Trophoblast cell (in vitro differentiated cells and primary cell): ENCODE measurements around the gene RBMS1.
A peak's percentile ranks its signal among the peaks of the same experiment; 100 is the strongest.

Source experiments
- DNase-seq, 2 donors: peaks; one replicate each; pipeline ENCODE4 v3.0.0-alpha.2; 2016
- H2AFZ ChIP-seq: 2 replicates; pipeline ENCODE4 v1.6.1; 2013; ENCODE audit warnings: low read length, moderate library complexity, mild to moderate bottlenecking; ENCODE audit not compliant: insufficient read depth, poor library complexity
- H2AK5ac ChIP-seq: 2 replicates; pipeline ENCODE4 v1.6.1; 2013; ENCODE audit warnings: mild to moderate bottlenecking, low read length
- H2BK120ac ChIP-seq: 2 replicates; pipeline ENCODE4 v1.6.1; 2013; ENCODE audit warnings: low read length, mild to moderate bottlenecking, moderate library complexity; ENCODE audit not compliant: insufficient read depth, poor library complexity
- H2BK12ac ChIP-seq: 2 replicates; pipeline ENCODE4 v1.6.1; 2013; ENCODE audit warnings: mild to moderate bottlenecking, low read length, moderate library complexity
- H2BK5ac ChIP-seq: 2 replicates; pipeline ENCODE4 v1.6.1; 2013; ENCODE audit warnings: low read length, low read depth, moderate library complexity, mild to moderate bottlenecking; ENCODE audit not compliant: poor library complexity
- H3K14ac ChIP-seq: 2 replicates; pipeline ENCODE4 v1.6.1; 2013; ENCODE audit warnings: mild to moderate bottlenecking, low read length
- H3K18ac ChIP-seq: 2 replicates; pipeline ENCODE4 v1.6.1; 2013; ENCODE audit warnings: mild to moderate bottlenecking, low read length
- H3K23ac ChIP-seq: 2 replicates; pipeline ENCODE4 v1.6.1; 2013; ENCODE audit warnings: low read length
- H3K27ac ChIP-seq: 2 replicates; pipeline ENCODE4 v1.5.1; 2013; ENCODE audit warnings: low read depth, mild to moderate bottlenecking, inconsistent platforms, low read length, moderate library complexity
- H3K27me3 ChIP-seq: 2 replicates; pipeline ENCODE4 v1.6.1; 2013; ENCODE audit warnings: inconsistent platforms, mild to moderate bottlenecking, low read length, moderate library complexity; ENCODE audit not compliant: insufficient read depth
- H3K36me3 ChIP-seq, 2 experiments: 1 replicate in 1 of 2; 2 replicates in 1 of 2; pipeline ENCODE4 v1.6.1; 2013; ENCODE audit warnings: low read length in 2 of 2, mild to moderate bottlenecking in 2 of 2, moderate library complexity in 1 of 2; ENCODE audit not compliant: insufficient read depth in 2 of 2, control insufficient read depth in 1 of 2
- H3K4ac ChIP-seq: 2 replicates; pipeline ENCODE4 v1.6.1; 2013; ENCODE audit warnings: low read depth, mild to moderate bottlenecking, low read length, moderate library complexity
- H3K4me1 ChIP-seq, 2 experiments: 1 replicate in 1 of 2; 2 replicates in 1 of 2; pipeline ENCODE4 v1.6.1; 2013; ENCODE audit warnings: low read length in 2 of 2, mild to moderate bottlenecking in 2 of 2, moderate library complexity in 1 of 2; ENCODE audit not compliant: insufficient read depth in 2 of 2, control insufficient read depth in 1 of 2
- H3K4me2 ChIP-seq: 2 replicates; pipeline ENCODE4 v1.6.1; 2013; ENCODE audit warnings: inconsistent platforms, mild to moderate bottlenecking, low read length, moderate library complexity
- H3K4me3 ChIP-seq: 2 replicates; pipeline ENCODE4 v1.5.1; 2013; ENCODE audit warnings: mild to moderate bottlenecking, low read depth, low read length, inconsistent platforms
- H3K79me1 ChIP-seq: one replicate; pipeline ENCODE4 v1.6.1; 2013; ENCODE audit warnings: low read length
- H3K79me2 ChIP-seq: 2 replicates; pipeline ENCODE4 v1.6.1; 2013; ENCODE audit warnings: low read length, mild to moderate bottlenecking; ENCODE audit not compliant: control insufficient read depth, insufficient read depth, poor library complexity
- H3K9ac ChIP-seq: 2 replicates; pipeline ENCODE4 v1.6.1; 2013; ENCODE audit warnings: mild to moderate bottlenecking, low read length
- H3K9me3 ChIP-seq: 2 replicates; pipeline ENCODE4 v1.6.1; 2013; ENCODE audit warnings: low read depth, mild to moderate bottlenecking, control low read depth, inconsistent platforms, low read length; ENCODE audit not compliant: insufficient read depth
- H4K12ac ChIP-seq: 2 replicates; pipeline ENCODE4 v1.6.1; 2013; ENCODE audit warnings: low read depth, mild to moderate bottlenecking, low read length, moderate library complexity
- H4K8ac ChIP-seq: 2 replicates; pipeline ENCODE4 v1.6.1; 2013; ENCODE audit warnings: low read depth, mild to moderate bottlenecking, low read length, moderate library complexity
- H4K91ac ChIP-seq: one replicate; pipeline ENCODE4 v1.6.1; 2013; ENCODE audit warnings: low read depth, mild to moderate bottlenecking, low read length, moderate library complexity
- WGBS: extraction: QIAGEN DNeasy Blood & Tissue Kit; methylation state at CpG from one replicate; pipeline ENCODE4 v1.1.7; 2013; ENCODE audit warnings: missing lambda C conversion rate; ENCODE audit not compliant: insufficient read length, insufficient coverage; ENCODE audit errors: extremely low coverage; 5-methylcytosine and 5-hydroxymethylcytosine counted together

The RBMS1 gene

DNA sequence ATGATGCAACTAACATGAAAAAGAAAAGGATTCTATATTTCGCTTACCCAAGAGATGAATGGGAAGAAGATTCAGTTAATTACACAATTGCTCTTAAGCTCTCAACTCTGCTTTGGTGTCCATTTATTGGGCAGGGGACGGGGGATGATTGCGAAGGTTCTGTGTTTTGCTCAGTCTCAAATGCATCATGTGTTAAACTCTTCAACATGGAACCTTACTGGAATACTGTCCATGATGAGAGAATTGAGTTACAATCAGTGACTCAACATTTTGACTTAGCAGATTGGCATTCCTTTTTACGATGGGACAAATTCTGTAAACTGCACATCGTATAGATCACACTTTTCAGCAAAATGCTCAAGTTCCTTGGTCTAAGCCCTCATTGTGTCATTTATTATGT lies 135.6 kb downstream of the RBMS1 start:
- DNase-seq = peak in 1 of 2 donors; percentile 54
- Histone ChIP-seq H3K14ac (no peak overlapping the region), H3K79me1 (no peaks in the 10 kb centered on the region), H3K79me2 (no peaks in the 10 kb centered on the region), H2BK5ac (no peak overlapping the region), H3K4ac (no peak overlapping the region), H4K12ac (no peak overlapping the region), H4K91ac (no peak overlapping the region), H4K8ac (no peak overlapping the region), H2AK5ac (no peak overlapping the region), H3K4me3 (no peak overlapping the region), H3K23ac (no peak overlapping the region), H3K27ac (no peak overlapping the region), H3K18ac (no peak overlapping the region), H3K4me2 (no peak overlapping the region), H2BK120ac (no peak overlapping the region), H3K9me3 (no peaks in the 10 kb centered on the region), H2BK12ac (no peak overlapping the region), H3K9ac (no peak overlapping the region), H3K4me1 (peaks cover 2% of the 10 kb centered on the region in 2 experiments), H3K27me3 (no peaks in the 10 kb centered on the region), H3K36me3 (peaks cover 0 to 2% of the 10 kb centered on the region in 2 experiments), H2AFZ (no peak overlapping the region)
- no CpG with 5 or more reads among the region's 5 CpGs for WGBS

DNA sequence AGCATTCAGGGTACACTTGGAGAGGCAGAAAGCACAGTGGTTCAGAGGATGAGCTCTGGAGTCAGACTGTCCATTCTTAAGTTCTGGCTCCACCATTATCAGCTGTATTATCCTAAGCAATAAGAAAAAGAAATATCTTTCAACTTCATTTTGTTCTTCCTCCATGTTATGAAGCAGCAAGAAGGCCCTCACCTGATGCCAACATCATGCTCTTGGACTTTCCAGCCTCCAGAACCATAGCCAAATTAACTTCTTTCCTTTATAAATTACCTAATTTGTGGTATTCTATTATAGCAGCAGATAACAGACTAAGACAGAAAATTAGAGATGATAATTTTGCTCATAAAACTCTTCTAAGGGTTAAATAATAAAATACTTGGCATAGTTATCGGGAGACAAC lies 137.1 kb downstream of the RBMS1 start:
- Histone ChIP-seq H3K18ac (no peak overlapping the region), H3K4me3 (no peak overlapping the region), H2AFZ (no peak overlapping the region), H3K4ac (no peak overlapping the region), H3K14ac (no peak overlapping the region), H3K79me1 (no peaks in the 10 kb centered on the region), H3K27ac (no peak overlapping the region), H3K27me3 (no peaks in the 10 kb centered on the region), H2BK120ac (no peak overlapping the region), H3K23ac (no peak overlapping the region), H3K79me2 (no peaks in the 10 kb centered on the region), H4K8ac (no peak overlapping the region), H2AK5ac (no peak overlapping the region), H4K91ac (no peak overlapping the region), H3K4me2 (no peak overlapping the region), H4K12ac (no peak overlapping the region), H2BK5ac (no peak overlapping the region), H3K9ac (no peak overlapping the region), H3K9me3 (no peaks in the 10 kb centered on the region), H2BK12ac (no peak overlapping the region), H3K4me1 (peaks cover 2% of the 10 kb centered on the region in 2 experiments), H3K36me3 (peaks cover 0 to 2% of the 10 kb centered on the region in 2 experiments)
- no peak for DNase-seq
- WGBS = no CpG with 5 or more reads among the region's 1 CpG

DNA sequence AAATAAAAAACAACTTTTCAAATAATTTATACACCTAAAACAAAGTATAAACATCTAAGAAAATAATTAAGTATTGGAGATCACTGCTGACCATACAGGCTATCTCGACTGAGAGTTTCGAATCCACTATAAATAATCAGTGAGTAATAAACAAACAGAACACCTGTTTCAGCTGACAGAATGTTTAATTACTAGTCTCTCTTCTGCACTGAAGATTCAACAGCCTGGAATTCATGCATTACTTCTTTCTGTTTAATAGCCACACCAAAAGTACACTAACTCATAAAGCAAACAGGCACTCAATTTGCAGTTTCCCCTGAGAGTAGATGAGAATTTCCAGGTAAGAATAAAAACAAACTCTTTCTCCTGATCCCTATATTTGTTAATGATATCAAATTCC lies 138.5 kb downstream of the RBMS1 start:
- Histone ChIP-seq H2BK5ac (no peak overlapping the region), H3K36me3 (peaks cover under 1 to 3% of the 10 kb centered on the region in 2 experiments), H2AFZ (no peak overlapping the region), H3K4me1 (peaks cover 2% of the 10 kb centered on the region in 2 experiments), H3K18ac (no peak overlapping the region), H3K9ac (no peak overlapping the region), H3K79me1 (no peaks in the 10 kb centered on the region), H3K14ac (no peak overlapping the region), H4K8ac (no peak overlapping the region), H3K23ac (no peak overlapping the region), H3K27me3 (no peaks in the 10 kb centered on the region), H3K9me3 (no peaks in the 10 kb centered on the region), H3K4me2 (no peak overlapping the region), H2AK5ac (no peak overlapping the region), H4K12ac (no peak overlapping the region), H2BK12ac (no peak overlapping the region), H3K27ac (no peak overlapping the region), H3K4ac (no peak overlapping the region), H4K91ac (no peak overlapping the region), H3K79me2 (no peaks in the 10 kb centered on the region), H3K4me3 (no peak overlapping the region), H2BK120ac (no peak overlapping the region)
- no CpG with 5 or more reads among the region's 2 CpGs for WGBS
- no peak for DNase-seq

DNA sequence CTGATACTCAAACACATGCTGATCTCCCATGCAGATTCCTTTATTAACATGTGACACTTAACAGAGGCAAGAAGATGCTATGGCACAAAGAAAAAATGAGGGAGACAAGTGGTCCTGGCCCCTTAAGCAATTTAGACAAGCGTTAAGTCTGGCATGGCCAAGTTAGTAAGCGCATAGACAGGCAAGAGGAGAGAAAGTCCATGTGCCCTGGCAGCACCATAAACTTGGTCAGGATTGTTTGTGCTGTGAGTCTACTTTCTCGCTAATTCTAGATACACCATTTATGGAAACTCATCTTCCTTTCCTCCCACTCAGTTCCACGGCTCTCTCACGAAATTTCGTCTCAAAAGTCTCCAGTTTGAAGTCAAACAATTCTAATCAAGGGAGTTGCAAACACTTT lies 138.9 kb downstream of the RBMS1 start:
- Histone ChIP-seq H3K27me3 (no peaks in the 10 kb centered on the region), H3K4me2 (no peak overlapping the region), H2BK120ac (no peak overlapping the region), H2BK12ac (no peak overlapping the region), H3K9ac (no peak overlapping the region), H3K27ac (no peak overlapping the region), H3K4ac (peak overlapping the region; percentile 19), H3K4me1 (peaks cover 2% of the 10 kb centered on the region in 2 experiments), H3K18ac (no peak overlapping the region), H3K14ac (no peak overlapping the region), H3K9me3 (no peaks in the 10 kb centered on the region), H3K23ac (no peak overlapping the region), H2AFZ (no peak overlapping the region), H3K79me2 (no peaks in the 10 kb centered on the region), H4K8ac (no peak overlapping the region), H4K12ac (no peak overlapping the region), H3K4me3 (no peak overlapping the region), H3K79me1 (no peaks in the 10 kb centered on the region), H4K91ac (no peak overlapping the region), H2BK5ac (no peak overlapping the region), H3K36me3 (peaks cover 3 to 7% of the 10 kb centered on the region in 2 experiments), H2AK5ac (no peak overlapping the region)
- WGBS = no CpG with 5 or more reads among the region's 6 CpGs
- no peak for DNase-seq
